Sciatic nerve (tissue), 2 donors: Measurements from ENCODE around the gene RNF213. TPM values are rescaled to one million over a fixed set of nuclear protein-coding genes. Genes with fewer than 3 reads are reported as not detected.
"Not testable (repeated sequence)": the region's sequence is repeated elsewhere in the genome, so short reads cannot be mapped to it uniquely, and the experiment has no call there.

Experiments used
- ATAC-seq: fragments of 200-7000 bp; cut with Tn5 transposase; one replicate; pipeline ENCODE4 v1.9.1; 2020; ENCODE audit warnings: mild to moderate bottlenecking, moderate library complexity
- DNase-seq: peaks from one replicate; pipeline ENCODE4 v3.0.0-alpha.2; 2020; ENCODE audit warnings: low spot score
- intact Hi-C: fragments of 100-400 bp; cut with DNase I; formaldehyde crosslinking; loops from one replicate; pipeline ENCODE4 v1.14.2; 2022
- total RNA-seq: library from RNA; stranded (reverse); fragmentation: NEBNext Ultra II Directional; extraction: Animal tissue kit (Norgen Biotek cat#: 25700); gene quantifications from one replicate; pipeline ENCODE4 v1.2.1, GENCODE V29; 2021
- donor health status: DM: no; HTN: no; CAD: no.
- donor health status: DM: no; HTN: no; CAD: no.

Gene RNF213
- total RNA-seq, 1 donor from 2014 or later, result 178 TPM

- intact Hi-C loops, result loop anchor here (1.0 kb wide), 1 partner anchor 18 kb away; no protein-coding TSS in a partner anchor
- peak; percentile 90 for DNase-seq
- ATAC-seq, result peak; percentile 86
These were observed 2.9 kb downstream of the RNF213 start for GRCh38 chr17:80263253-80264204.

GRCh38 chr17:80264205-80265075 is 3.8 kb downstream of the RNF213 start:
- ATAC-seq, result peak; percentile 2
- no peak for DNase-seq
- intact Hi-C loops, result loop anchor here (1.0 kb wide), 1 partner anchor 17 kb away; no protein-coding TSS in a partner anchor

GRCh38 chr17:80265205-80266068 is 4.8 kb downstream of the RNF213 start:
- DNase-seq (no peak), ATAC-seq (no peak)
- intact Hi-C loops, result no loop called here

GRCh38 chr17:80267391-80267790 is 6.7 kb downstream of the RNF213 start:
- DNase-seq (no peak), ATAC-seq (no peak)
- intact Hi-C loops, result no loop called here

GRCh38 chr17:80268427-80268826 is 7.8 kb downstream of the RNF213 start:
- intact Hi-C loops, result no loop called here
- ATAC-seq (no peak), DNase-seq (no peak)

GRCh38 chr17:80269405-80269807 is 8.8 kb downstream of the RNF213 start:
- ATAC-seq, result no peak
- DNase-seq, result no peak
- intact Hi-C loops, result no loop called here

GRCh38 chr17:80270104-80270503 is 9.5 kb downstream of the RNF213 start:
- ATAC-seq, result no peak
- intact Hi-C loops, result no loop called here

GRCh38 chr17:80270836-80271235 is 10.2 kb downstream of the RNF213 start:
- intact Hi-C loops, result no loop called here
- DNase-seq (no peak), ATAC-seq (peak; percentile 20)

More at GRCh38 chr17:80270104-80270503, 9.5 kb downstream of the RNF213 start:
- no peak for DNase-seq

GRCh38 chr17:80272366-80272765 is 11.7 kb downstream of the RNF213 start:
- intact Hi-C loops, result no loop called here
- DNase-seq, result no peak
- no peak for ATAC-seq

GRCh38 chr17:80274331-80274730 is 13.7 kb downstream of the RNF213 start:
- ATAC-seq, result no peak
- intact Hi-C loops, result no loop called here

GRCh38 chr17:80274871-80275449 is 14.3 kb downstream of the RNF213 start:
- ATAC-seq (no peak), DNase-seq (no peak)
- intact Hi-C loops, result no loop called here

More at GRCh38 chr17:80274331-80274730, 13.7 kb downstream of the RNF213 start:
- no peak for DNase-seq

GRCh38 chr17:80275857-80276256 is 15.2 kb downstream of the RNF213 start:
- ATAC-seq, intact Hi-C loops, DNase-seq: not testable (repeated sequence)

GRCh38 chr17:80277751-80278671 is 17.4 kb downstream of the RNF213 start:
- intact Hi-C loops, result no loop called here
- no peak for DNase-seq
- ATAC-seq, result peak; percentile 29

- intact Hi-C loops, result no loop called here
- peak; percentile 90 for ATAC-seq
These were observed 19.2 kb downstream of the RNF213 start for GRCh38 chr17:80279895-80280294.

GRCh38 chr17:80281516-80281915 is 20.9 kb downstream of the RNF213 start:
- DNase-seq, result no peak
- ATAC-seq, result no peak
- intact Hi-C loops, result loop anchor here (1.0 kb wide), 1 partner anchor 17 kb away; no protein-coding TSS in a partner anchor

More at GRCh38 chr17:80279895-80280294, 19.2 kb downstream of the RNF213 start:
- DNase-seq, result peak; percentile 78

- intact Hi-C loops, result no loop called here
- ATAC-seq, result no peak
- DNase-seq, result no peak
These were observed 22.6 kb downstream of the RNF213 start for GRCh38 chr17:80283116-80283852.
